CD4-positive, alpha-beta T cell treated with Interleukin-17A for 1 hour (primary cell): ENCODE results near the gene PIP4K2C.
A peak's percentile ranks its signal among the peaks of the same experiment; 100 is the strongest.
"Not testable (repeated sequence)": the region's sequence is repeated elsewhere in the genome, so short reads cannot be mapped to it uniquely, and the experiment has no call there.

Experiments used
- DNase-seq: peaks from one replicate; pipeline ENCODE4 v3.0.0-alpha.2; 2020

The PIP4K2C gene

DNA sequence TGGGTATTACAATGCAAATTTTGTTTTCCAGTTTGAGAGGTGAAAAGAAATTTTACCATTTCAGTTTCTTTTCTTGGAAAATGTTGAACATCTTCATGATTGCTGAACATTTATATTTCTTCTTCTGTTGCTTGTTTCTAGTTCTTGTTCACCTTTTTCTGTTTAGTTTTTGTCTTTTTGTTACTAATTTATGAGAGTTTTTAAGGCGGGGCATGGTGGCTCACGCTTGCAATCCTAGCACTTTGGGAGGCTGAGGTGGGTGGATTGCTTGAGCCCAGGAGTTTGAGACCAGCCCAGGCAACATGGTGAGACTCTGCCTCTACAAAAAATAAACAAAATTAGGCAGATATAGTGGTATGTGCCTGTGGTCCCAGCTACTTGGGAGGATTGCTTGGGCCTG, 30.5 kb upstream of the PIP4K2C start:
- DNase-seq: no peak

DNA sequence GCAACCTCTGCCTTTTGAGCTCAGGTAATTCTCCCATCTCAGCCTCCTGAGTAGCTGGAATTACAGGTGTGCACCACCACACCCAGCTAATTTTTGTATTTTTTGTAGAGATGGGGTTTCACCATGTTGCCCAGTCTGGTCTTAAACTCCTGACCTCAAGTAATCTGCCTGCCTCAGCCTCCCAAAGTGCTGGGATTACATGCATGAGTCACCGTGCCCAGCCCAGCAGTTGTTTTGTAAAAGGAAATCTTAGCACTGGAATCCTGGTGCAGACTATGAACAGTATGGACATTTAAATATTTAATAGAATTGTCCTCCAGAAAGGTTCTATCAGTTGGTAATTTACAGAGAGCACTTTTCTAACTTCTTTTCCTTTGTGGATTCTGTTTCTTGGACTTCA, 29.9 kb upstream of the PIP4K2C start:
- DNase-seq: not testable (repeated sequence)

DNA sequence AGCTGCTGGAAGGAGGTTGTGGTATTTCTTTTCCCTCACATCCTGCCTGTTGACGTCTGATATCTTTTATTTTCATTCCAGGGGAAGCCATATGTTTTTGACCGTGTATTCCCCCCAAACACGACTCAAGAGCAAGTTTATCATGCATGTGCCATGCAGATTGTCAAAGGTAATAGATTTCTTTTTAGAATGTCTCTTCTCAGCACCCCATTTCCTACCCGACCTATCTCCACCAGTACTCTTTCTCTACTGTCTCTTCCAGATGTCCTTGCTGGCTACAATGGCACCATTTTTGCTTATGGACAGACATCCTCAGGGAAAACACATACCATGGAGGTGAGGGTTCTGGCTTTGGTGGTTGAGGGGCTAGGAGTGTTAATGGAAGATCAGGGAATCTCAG, 27.6 kb upstream of the PIP4K2C start:
- no peak for DNase-seq

DNA sequence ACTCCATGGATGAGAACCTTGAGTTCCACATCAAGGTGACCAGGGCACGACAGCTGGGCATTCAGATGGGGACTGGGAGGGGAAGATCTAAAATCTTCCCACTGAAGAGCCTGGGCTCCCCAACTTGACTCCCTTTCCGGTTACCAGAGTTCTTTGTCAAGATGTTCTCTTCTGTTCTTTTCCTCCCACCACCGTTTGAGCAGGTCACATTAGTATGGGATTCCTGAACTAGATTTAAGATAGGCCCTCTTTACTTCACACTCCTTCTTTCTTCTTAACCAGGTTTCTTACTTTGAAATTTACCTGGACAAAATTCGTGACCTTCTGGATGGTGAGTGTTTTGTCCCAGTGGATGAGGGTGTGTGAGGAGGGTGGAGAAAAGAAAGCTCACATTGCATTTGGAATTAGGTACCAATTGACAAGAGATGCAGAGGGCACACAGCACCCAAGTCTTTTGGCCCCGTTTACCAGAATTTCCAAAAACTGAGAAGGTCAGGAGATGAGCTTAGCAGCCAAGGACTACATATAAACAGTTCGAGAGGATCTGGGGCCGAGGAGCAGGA, 26.7 kb upstream of the PIP4K2C start:
- no peak for DNase-seq

DNA sequence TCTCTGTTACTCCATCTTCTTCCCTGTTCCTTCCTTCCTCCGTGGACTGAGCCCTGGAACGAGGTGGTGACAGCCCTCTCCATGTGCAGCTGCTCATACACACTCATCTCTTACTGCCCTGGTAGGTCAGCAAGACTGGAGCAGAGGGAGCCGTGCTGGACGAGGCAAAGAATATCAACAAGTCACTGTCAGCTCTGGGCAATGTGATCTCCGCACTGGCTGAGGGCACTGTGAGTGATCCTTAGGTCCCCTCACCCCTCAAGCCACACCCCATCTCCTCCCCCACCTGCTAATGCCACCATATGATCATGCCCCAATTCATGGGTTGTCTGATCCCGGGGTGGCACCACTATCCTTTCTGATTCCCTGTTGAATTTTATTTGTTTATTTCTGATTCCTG, 22.2 kb upstream of the PIP4K2C start:
- no peak for DNase-seq

DNA sequence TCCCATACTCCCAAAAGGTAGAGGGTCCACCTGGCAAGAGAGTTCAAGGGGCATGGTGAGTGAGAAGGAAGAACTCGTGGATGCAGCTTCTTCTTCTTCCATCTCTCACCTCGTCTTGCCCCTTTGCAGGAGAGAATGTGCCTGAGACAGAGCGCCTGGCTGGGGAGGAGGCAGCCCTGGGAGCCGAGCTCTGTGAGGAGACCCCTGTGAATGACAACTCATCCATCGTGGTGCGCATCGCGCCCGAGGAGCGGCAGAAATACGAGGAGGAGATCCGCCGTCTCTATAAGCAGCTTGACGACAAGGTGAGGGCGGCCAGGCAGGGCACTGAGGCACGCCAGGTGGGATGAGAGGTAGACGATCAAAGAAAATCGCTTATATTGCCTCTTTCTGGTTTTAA, 21.1 kb upstream of the PIP4K2C start:
- DNase-seq: no peak

DNA sequence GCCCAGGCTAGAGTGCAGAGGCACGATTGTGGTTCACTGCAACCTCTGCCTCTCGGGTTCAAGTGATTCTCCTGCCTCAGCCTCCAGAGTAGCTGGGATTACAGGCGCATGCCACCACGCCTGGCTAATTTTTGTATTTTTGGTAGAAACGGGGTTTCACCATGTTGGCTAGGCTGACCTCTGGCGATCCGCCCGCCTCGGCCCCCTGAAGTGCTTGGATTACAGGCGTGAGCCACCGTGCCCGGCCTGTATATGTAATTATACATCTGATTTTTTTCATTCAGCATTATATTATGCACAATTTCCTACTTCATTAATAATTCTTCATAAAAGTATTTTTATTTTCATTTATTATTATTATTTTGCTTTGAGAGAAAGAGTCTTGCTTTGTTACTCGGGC, 20.6 kb upstream of the PIP4K2C start:
- DNase-seq: not testable (repeated sequence)

DNA sequence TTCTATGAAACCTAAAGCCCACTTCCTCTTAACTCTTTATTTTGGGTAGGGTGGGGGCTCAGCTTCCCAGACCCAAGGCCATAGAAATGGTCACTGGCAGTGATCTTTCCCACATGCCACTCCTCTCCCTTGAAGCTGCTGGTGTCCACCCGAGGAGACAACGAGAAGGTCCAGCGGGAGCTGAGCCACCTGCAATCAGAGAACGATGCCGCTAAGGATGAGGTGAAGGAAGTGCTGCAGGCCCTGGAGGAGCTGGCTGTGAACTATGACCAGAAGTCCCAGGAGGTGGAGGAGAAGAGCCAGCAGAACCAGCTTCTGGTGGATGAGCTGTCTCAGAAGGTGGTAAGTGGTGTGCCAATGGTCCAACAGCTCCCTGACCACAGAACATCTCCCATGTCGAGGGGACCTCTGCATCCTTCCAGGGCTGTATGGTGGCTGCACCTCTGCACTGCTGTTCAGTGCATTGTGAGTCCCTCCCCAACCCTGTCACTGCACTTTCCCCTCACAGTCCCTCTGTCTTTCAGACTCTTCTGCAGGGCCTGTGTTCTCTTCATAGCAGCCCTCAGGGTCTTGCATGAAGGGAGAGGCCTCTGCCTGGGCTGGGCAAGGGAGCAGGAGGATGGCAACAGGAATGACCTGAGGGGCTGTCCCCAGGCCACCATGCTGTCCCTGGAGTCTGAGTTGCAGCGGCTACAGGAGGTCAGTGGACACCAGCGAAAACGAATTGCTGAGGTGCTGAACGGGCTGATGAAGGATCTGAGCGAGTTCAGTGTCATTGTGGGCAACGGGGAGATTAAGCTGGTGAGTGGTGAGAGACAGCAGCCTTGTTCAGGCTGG, 18.8 kb upstream of the PIP4K2C start:
- no peak for DNase-seq

DNA sequence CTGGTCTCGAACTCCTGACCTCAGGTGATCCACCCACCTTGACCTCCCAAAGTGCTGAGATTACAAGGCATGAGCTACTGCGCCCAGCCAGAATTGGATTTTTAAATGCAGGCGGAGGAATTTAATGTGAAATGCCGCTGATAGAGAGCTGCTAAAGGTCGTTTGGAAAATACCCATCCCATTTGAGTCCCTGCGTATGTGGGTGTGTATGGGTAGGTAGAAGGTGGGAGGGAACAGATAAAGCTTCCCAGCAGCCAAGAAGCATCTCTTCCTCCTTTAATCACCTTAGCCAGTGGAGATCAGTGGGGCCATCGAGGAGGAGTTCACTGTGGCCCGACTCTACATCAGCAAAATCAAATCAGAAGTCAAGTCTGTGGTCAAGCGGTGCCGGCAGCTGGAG, 16.2 kb upstream of the PIP4K2C start:
- DNase-seq: no peak

DNA sequence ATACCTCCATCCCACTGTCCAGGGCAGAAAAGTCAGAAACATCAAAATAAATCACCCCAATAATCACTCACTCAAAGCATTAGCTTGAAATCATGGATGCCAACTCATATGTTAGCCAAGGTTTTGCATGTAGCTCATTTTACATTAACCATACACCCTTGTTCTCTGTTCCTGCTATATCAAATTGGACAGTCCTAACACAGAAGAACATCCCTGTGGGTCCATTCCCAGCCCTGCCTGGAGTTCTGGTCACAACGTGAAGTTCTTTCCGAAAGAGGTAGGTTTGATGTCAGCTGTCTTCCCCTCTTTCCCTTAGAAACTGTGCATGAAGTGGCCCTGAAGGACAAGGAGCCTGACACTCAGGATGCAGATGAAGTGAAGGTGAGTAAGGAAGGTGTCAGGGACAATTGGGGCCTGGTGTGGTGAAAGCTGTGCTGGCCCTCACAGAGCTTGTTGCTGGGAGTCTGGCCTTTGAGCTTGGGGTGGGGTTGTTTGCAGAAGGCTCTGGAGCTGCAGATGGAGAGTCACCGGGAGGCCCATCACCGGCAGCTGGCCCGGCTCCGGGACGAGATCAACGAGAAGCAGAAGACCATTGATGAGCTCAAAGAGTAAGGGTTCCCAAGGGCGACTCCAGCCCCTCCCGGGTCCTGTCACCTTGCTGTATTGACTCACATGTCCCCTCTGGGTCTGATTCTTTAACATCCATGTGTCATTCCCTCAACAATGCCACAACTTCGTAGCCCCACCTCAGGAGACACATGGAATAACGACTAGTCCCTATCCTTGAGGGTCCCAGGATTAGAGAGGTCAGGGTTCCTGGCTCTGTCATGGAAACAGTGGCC, 15.0 kb upstream of the PIP4K2C start:
- DNase-seq: no peak

DNA sequence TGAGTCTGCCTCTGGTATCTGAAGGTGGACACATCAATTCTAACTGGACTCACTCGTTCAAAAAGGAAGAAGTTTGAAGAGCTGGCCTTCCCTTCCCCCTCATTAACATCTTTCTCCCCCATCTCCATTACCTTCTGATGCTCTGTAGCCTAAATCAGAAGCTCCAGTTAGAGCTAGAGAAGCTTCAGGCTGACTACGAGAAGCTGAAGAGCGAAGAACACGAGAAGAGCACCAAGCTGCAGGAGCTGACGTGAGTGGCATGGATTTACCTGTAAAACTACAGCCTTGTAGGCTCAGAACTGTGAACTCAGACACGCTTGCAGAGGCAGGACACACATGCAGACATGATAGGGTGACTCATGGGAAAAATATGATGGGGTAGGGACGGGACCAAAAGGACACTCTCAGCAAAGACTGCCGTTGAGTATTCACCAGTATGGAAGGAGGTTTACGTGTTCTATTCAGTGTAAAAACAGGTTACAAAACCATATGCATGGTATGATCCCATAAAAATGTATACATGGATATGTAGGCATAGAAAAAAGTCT, 14.3 kb upstream of the PIP4K2C start:
- no peak for DNase-seq

DNA sequence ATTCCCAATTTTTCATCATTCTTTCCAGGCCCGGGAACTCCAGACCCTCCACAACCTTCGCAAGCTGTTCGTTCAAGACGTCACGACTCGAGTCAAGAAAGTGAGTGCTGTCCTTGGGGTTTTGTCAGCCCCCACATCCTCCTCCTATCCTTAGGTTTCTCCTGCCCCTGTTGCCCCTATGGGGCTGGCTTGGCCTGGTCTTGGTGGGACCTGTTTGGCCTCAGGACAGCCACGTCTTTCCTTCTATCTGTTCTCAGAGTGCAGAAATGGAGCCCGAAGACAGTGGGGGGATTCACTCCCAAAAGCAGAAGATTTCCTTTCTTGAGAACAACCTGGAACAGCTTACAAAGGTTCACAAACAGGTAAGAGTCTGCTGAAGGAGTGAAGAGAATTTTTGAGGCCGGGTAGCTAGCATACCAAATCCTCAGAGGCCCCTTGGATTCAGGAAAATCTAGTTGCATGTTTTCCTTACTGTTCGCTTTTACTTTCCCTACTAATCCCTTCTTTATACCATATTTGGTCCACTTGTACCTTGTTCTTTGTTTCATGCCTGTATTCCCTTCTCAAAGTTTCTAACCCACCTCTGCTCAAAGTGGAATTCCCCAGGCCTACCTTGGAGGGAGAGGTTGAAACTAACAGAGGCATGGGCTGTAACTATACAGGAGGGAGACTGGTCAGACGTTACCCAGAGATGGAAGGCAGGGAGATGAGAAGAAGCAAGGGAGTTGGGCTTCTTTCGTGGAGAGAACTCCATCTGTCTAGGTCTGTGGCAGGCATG, 12.8 kb upstream of the PIP4K2C start:
- no peak for DNase-seq

DNA sequence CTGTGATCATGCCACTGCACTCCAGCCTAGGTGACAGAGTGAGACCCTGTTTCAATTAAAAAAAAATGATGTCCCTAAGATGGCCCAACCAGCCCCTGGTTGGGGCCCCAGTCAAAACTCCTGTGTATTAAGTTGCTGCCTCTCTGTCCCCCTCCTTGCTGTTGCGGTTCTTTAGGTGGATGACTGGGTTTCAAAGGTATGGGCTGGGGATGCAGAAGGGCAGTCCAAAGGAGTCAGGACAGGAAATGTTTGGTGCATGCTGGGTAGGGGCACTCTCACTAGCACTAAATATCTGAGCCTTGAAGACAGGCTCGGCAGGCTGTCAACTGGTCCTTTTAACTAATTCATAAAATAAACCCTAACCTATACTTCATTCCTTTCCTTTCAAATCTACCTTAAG, 12.0 kb upstream of the PIP4K2C start:
- DNase-seq: no peak

DNA sequence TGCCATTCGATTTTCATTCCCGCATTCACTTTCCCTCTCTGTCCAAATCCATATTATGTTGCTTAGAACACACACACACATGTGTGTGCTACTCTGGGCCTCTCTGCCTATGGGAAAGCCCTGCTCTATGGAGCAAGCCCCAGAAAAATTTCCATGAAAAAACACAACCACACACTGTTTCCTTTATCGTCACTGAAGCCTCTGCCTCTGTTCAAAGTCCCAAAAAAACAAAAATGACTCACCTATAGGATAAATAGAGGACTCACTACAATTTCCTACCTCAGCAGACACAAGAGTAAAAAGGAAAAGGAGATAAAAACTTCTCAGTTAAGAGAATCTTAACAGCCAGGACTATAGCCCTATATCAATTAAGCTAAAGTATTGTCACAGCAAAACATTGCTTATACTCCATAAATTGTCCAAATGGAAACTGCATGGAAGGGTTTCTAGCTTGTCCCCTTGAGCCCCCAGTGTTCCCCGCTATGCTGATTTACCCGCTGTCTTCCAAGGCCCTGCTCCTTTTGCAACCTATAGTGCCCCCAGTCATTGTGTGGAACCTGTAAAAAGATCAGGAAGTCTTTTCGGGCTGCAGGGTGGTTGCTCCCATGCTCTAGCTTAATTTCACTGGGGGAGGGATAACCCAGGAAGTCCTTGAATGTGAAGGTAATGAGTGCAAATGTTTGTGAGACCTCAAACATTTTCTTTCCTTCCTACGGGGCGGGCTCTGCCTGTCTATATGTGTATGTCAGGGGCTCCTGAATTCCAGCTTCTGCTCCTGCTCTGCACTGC, 11.1 kb upstream of the PIP4K2C start:
- no peak for DNase-seq

DNA sequence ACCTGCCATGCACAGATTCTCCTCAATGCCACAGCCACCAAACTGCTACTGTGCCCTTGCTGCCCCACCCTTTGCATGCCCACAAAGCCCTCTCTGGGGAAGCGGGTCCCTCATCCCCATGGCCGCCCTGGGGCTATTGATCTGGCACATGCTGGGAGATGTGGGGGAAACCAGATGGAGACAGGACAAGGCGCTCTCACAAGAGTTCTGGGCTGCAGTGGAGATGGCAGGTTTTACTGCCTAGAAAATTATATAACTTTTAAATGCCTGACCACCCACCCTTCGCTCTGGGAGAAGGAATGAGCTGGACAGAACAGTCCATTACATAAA, 10.6 kb upstream of the PIP4K2C start:
- no peak for DNase-seq

DNA sequence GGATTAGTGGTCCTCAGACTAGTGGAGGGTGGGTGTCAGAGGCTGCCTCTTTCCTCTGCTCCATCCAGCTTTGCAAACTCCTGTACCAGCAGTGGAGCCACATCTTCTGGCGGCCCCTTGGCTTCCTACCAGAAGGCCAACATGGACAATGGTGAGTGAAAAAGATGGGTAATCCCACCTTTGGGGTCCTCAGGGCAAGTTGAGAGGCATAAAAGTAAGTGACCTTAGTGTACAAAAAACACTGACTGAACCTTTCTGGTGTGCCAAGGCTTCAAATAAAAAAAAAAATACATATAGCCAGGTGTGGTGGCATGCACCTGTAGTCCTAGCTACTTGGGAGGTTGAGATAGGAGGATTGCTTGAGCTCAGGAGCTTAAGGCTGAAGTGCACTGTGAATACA, 9.2 kb upstream of the PIP4K2C start:
- DNase-seq: no peak

DNA sequence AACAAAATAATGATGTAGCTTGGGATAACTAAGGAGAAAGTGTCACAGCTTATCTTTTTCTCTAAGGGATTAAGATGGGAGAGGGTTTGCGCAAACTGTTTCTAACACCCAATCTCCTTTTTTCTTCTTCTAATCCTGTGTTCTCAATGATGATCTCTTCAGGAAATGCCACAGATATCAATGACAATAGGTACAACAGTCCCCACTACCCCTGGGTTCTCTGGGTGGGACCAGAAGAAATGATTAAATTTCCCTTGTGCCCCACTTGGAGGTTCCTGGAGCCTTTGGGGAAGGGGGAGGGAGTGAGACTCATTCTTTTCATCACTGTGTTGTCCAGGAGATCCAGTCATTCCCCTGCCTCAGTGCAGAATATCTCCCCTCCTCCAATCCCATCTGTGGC, 8.6 kb upstream of the PIP4K2C start:
- no peak for DNase-seq

DNA sequence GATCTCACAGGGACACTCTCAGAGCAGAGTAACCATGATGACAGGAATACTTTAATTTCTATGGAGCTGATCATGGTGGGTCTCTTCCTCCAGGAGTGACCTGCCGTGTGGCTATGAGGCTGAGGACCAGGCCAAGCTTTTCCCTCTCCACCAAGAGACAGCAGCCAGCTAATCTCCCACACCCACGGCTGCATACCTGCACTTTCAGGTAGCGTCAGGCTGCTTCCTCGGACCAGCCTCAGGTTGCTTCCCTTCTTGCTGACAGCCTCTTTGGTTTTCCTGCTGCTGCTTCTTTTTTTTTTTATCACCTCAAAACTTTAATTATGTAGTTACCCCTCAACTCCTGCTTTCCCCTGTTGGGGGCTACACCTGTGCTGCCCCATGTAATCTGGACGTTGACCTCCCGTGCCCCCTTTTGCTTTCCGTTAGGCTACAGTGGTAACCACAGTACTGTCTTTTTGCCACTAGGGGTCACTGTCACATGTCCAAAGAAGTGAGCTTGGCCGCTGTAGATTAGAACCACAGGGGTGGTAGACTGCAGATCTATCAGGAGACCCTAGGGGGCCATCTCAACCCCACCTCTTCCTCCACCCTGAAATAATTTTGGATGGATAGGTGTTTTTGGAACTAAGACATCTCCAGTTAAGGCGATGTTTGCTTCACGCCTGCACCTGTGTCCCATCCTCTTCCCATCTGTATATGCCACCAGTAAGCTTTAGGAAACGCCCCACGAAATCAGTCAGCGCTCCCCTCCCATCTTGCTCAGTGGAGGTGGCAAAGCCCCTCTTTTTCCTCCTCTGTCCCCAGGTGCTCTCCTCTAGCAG, 7.8 kb upstream of the PIP4K2C start:
- peak; percentile 87 for DNase-seq

DNA sequence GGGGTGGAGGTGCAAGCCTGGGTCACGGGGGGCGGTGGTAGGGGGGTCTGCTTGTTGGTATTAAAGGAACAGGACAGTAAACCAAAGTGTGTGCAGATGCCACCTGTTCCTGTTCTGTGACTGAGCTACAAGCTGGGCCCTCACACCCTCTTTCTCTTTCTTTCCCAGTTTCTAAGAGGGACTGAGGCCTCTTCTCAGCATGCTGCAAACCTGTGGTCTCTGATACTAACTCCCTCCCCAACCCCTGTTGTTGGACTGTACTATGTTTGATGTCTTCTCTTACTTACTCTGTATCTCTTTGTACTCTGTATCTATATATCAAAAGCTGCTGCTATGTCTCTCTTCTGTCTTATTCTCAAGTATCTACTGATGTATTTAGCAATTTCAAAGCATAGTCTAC, 6.9 kb upstream of the PIP4K2C start:
- DNase-seq: no peak

DNA sequence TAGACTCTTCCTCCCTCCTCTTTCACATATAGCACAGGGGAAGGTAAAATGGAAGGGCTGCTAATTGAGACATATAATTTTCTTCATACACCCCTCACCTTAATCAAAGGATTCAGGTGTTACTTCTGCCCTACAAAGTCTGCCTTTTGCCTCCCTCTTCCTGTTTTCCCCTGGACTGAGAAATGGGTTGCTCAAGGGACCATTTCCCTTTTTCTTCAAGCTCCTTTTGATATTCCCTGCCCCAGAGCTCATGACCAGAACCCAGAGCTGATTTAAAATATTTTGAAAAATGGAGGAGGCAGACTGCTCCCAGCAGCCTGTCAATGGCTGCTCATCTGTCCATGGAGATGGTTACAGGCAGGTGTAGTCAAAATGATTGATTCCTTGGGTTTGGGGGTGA, 6.3 kb upstream of the PIP4K2C start:
- DNase-seq: no peak

DNA sequence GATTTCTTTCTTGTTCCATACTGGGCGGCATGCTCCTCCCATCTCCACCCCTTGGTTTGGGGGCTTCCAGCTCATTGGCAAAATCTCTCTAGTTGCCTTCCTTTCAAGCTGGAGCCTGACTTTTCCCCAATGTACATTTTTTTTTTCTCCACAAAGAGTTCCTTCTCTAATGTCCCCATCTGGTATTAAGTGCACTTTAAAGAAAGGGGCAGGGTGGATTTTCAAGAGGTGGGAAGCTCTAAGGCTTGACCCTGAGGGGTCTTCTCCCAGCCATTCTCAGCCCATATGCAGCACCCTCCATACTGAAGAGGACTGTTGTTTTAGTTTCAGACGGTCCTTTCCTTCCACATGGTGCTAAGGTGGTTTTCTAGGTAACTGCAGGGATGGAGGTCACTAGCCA, 5.8 kb upstream of the PIP4K2C start:
- DNase-seq: no peak
